Measurements from ENCODE around the gene TNKS1BP1. TPM values are rescaled to one million over a fixed set of nuclear protein-coding genes. Genes with fewer than 3 reads are reported as not detected.

The TNKS1BP1 gene
- polyA plus RNA-seq, 2 of the 4 experiments (the other 2 are of a cell fraction) = 35.0 to 53.1 TPM

DNA sequence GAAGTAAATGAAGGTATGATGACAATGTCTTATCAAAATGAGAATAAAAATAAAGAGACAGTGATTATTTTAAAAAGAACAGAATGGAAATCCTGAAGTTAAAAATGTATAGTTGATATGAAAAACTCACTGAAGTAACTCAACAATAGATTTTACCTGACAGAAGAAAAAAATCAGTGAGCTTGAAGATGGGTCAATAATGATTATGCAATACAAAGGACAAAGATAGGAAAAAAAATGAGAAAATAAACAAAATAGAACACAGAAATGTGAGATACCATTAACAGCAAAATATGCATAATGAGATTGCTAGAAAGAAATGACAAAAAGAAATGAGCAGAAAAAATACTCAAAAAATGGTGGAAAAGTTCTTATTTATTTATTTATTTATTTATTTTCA is 68.6 kb downstream of the TNKS1BP1 start:
- ATAC-seq (no peak), DNase-seq (ENCODE audit: low read depth in 1 of 2, low spot score in 1 of 2) (no peak), FAIRE-seq (no peak)
- Histone ChIP-seq H3K4me2 (no peak overlapping the region), H3K4me3 (no peak overlapping the region), H3K27ac (no peak overlapping the region), H3K9me3 (no peaks in the 10 kb centered on the region), H3K4me1 (no peaks in the 10 kb centered on the region)
- TF ChIP-seq, protein P1, sequence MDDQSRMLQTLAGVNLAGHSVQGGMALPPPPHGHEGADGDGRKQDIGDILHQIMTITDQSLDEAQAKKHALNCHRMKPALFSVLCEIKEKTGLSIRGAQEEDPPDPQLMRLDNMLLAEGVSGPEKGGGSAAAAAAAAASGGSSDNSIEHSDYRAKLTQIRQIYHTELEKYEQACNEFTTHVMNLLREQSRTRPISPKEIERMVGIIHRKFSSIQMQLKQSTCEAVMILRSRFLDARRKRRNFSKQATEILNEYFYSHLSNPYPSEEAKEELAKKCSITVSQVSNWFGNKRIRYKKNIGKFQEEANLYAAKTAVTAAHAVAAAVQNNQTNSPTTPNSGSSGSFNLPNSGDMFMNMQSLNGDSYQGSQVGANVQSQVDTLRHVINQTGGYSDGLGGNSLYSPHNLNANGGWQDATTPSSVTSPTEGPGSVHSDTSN (IDR thresholded peaks at IDR 0.05) = no peak
- peak in 1 of 2 experiments; percentile 13; a peak in 1 of 4 replicates for TF ChIP-seq CEBPB (IDR thresholded peaks at IDR 0.05)
- ChIA-PET CTCF (interaction anchor here (0.5 to 14.1 kb wide), 2 partner anchors 12 to 410 kb away, joined by 3 to 596 read pairs; no protein-coding TSS in a partner anchor), POLR2A (no interaction called here)

DNA sequence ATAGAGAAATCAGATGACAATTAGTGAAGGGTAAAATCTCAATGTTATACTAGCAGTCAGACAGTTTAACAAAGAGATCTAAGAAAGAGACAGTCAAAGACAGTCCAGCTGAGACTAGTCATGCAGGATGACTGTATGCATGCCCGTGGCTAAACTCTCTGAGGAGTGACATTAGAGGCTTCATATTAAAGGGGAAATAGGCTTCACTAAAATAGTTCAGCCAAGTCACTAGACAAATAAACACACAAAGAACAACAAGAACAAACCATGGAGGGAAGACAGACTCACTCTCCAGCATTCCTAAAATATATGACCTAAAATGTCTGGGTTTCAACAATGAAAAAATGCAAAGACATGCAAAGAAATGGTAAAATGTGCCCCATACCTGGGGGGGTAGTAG is 69.1 kb downstream of the TNKS1BP1 start:
- DNase-seq (ENCODE audit: low read depth in 1 of 2, low spot score in 1 of 2) = no peak
- WGBS (ENCODE audit: missing lambda C conversion rate) = 27% methylated on average over 1 of the region's 1 CpG
- no peak overlapping the region for H3K4me3 ChIP-seq
- TF ChIP-seq RNF2 (IDR thresholded peaks at IDR 0.05; ENCODE audit: borderline replicate concordance, low read depth) (no peak), CTCF (IDR thresholded peaks at IDR 0.05) (no peak), KDM5A (IDR thresholded peaks at IDR 0.05) (no peak), FOXS1 (CRISPR knock-in tag; IDR thresholded peaks at IDR 0.05) (no peak), JUN (IDR thresholded peaks at IDR 0.05) (no peak), EP300 (IDR thresholded peaks at IDR 0.05) (no peak), BHLHE40 (IDR thresholded peaks at IDR 0.05; ENCODE audit: low read depth, low read length) (no peak), RFX5 (IDR thresholded peaks at IDR 0.05) (no peak), ZC3H11A (IDR thresholded peaks at IDR 0.05) (no peak), HEYL (CRISPR knock-in tag; IDR thresholded peaks at IDR 0.05) (no peak), RAD21 (conservative IDR thresholded peaks at IDR 0.05 in 1 of 2, IDR thresholded peaks at IDR 0.05 in 1 of 2) (no peak), MAZ (IDR thresholded peaks at IDR 0.05; ENCODE audit: borderline replicate concordance, low read depth, low read length) (no peak), KDM1A (IDR thresholded peaks at IDR 0.05; ENCODE audit: low read depth) (no peak), CBX8 (IDR thresholded peaks at IDR 0.05) (no peak), TP53 (CRISPR knock-in tag; IDR thresholded peaks at IDR 0.05) (no peak), FOSL2 (IDR thresholded peaks at IDR 0.05) (no peak), FOSL2 (CRISPR knock-in tag; IDR thresholded peaks at IDR 0.05) (no peak), POLR2AphosphoS2 (conservative IDR thresholded peaks at IDR 0.05; ENCODE audit: low read length) (no peak)
- TF ChIP-seq, protein P2, sequence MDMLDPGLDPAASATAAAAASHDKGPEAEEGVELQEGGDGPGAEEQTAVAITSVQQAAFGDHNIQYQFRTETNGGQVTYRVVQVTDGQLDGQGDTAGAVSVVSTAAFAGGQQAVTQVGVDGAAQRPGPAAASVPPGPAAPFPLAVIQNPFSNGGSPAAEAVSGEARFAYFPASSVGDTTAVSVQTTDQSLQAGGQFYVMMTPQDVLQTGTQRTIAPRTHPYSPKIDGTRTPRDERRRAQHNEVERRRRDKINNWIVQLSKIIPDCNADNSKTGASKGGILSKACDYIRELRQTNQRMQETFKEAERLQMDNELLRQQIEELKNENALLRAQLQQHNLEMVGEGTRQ (IDR thresholded peaks at IDR 0.05) = no peak
- TF ChIP-seq, protein P3, sequence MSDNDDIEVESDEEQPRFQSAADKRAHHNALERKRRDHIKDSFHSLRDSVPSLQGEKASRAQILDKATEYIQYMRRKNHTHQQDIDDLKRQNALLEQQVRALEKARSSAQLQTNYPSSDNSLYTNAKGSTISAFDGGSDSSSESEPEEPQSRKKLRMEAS (IDR thresholded peaks at IDR 0.05) = no peak
- TF ChIP-seq, protein P1 (IDR thresholded peaks at IDR 0.05) = no peak
- H3K27ac ChIP-seq = no peak overlapping the region
- no peaks in the 10 kb centered on the region for H3K9me3 ChIP-seq
- no peak for ATAC-seq
- POLR2A ChIA-PET = no interaction called here
- CTCF ChIA-PET = interaction anchor here (1.5 to 14.1 kb wide), 2 partner anchors 10 to 409 kb away, joined by 7 to 596 read pairs; no protein-coding TSS in a partner anchor
- no peak for FAIRE-seq
- H3K4me2 ChIP-seq = no peak overlapping the region
- H3K4me1 ChIP-seq = no peaks in the 10 kb centered on the region

Measured in A549 (cell line).